GM23338 (cell line): ENCODE results near the gene GPATCH2. TPM values are rescaled to one million over a fixed set of nuclear protein-coding genes. Genes with fewer than 3 reads are reported as not detected.

ENCODE experiments used
- JUNB ChIP-seq: IDR thresholded peaks from one replicate; pipeline ENCODE4 v1.6.1; 2016; ENCODE audit warnings: antibody characterized with exemption; ENCODE audit not compliant: unreplicated experiment
- NANOG ChIP-seq: IDR thresholded peaks from 2 replicates; pipeline ENCODE4 v1.6.1; 2016; ENCODE audit warnings: antibody characterized with exemption, borderline replicate concordance
- STAT1 ChIP-seq: IDR thresholded peaks from one replicate; pipeline ENCODE4 v1.6.1; 2016; ENCODE audit warnings: antibody characterized with exemption; ENCODE audit not compliant: unreplicated experiment
- ZNF114 ChIP-seq: fragments of 250-450 bp; sonication (Bioruptor Pico); IDR thresholded peaks from 2 replicates; pipeline ENCODE4 v1.5.0; 2020; ENCODE audit warnings: mild to moderate bottlenecking, moderate library complexity
- ZNF331 ChIP-seq: fragments of 250-450 bp; sonication (Bioruptor Pico); IDR thresholded peaks from 2 replicates; pipeline ENCODE4 v1.5.0; 2020; ENCODE audit warnings: low read depth, mild to moderate bottlenecking, moderate library complexity
- polyA plus RNA-seq: library from polyadenylated mRNA; unstranded; fragments of >200 nt; fragmentation: Nextera tagmentation; extraction: Ambion mirVana; gene quantifications from 2 replicates; pipeline ENCODE4 v1.2.1, GENCODE V29; 2016
- total RNA-seq: library from RNA; depleted of rRNA; stranded (reverse); fragments of >200 nt; shearing (Covaris generic); gene quantifications from 2 replicates; pipeline ENCODE4 v1.2.3, GENCODE V29; 2014
- TF ChIP-seq, protein P1 (sequence below): fragments of 250-450 bp; sonication (Bioruptor Pico); IDR thresholded peaks from 2 replicates; pipeline ENCODE4 v1.5.0; 2020; ENCODE audit warnings: mild to moderate bottlenecking, moderate library complexity
- TF ChIP-seq, protein P2 (sequence below): IDR thresholded peaks from 2 replicates; pipeline ENCODE4 v1.6.1; 2016; ENCODE audit warnings: antibody characterized with exemption
- TF ChIP-seq, protein P3 (sequence below), 2 experiments: fragments of 200-600 bp in 1 of 2; sonication (generic) in 1 of 2; conservative IDR thresholded peaks; 2 replicates each; pipeline versions ENCODE4 v1.5.1 to v1.6.1; 2016 to 2017; ENCODE audit warnings: antibody characterized with exemption in 2 of 2, low read depth in 2 of 2, mild to moderate bottlenecking in 2 of 2, moderate library complexity in 1 of 2

GPATCH2 gene
- total and polyA plus RNA-seq, 2 experiments from 2014 or later, result 12.3 to 26.7 TPM

DNA sequence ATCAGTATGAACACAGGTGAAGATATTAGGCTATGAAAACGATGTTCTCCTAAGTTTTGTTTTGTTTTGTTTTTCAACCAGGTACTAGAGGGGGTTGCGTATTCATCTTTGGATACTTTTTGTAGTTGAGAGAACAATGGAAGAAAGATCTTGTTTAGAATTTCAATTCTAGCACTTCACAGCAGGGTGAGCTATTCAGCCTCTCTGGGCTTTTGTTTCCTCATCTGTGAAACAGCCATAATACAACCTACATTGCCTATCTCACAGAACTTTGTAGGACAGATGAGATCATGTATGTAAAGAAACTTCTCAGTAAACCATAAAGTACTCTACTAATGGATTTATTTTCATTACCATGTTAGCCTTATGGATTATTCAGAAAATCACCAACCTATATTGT, 199.5 kb downstream of the GPATCH2 start (continued):
- TF ChIP-seq, protein P1, sequence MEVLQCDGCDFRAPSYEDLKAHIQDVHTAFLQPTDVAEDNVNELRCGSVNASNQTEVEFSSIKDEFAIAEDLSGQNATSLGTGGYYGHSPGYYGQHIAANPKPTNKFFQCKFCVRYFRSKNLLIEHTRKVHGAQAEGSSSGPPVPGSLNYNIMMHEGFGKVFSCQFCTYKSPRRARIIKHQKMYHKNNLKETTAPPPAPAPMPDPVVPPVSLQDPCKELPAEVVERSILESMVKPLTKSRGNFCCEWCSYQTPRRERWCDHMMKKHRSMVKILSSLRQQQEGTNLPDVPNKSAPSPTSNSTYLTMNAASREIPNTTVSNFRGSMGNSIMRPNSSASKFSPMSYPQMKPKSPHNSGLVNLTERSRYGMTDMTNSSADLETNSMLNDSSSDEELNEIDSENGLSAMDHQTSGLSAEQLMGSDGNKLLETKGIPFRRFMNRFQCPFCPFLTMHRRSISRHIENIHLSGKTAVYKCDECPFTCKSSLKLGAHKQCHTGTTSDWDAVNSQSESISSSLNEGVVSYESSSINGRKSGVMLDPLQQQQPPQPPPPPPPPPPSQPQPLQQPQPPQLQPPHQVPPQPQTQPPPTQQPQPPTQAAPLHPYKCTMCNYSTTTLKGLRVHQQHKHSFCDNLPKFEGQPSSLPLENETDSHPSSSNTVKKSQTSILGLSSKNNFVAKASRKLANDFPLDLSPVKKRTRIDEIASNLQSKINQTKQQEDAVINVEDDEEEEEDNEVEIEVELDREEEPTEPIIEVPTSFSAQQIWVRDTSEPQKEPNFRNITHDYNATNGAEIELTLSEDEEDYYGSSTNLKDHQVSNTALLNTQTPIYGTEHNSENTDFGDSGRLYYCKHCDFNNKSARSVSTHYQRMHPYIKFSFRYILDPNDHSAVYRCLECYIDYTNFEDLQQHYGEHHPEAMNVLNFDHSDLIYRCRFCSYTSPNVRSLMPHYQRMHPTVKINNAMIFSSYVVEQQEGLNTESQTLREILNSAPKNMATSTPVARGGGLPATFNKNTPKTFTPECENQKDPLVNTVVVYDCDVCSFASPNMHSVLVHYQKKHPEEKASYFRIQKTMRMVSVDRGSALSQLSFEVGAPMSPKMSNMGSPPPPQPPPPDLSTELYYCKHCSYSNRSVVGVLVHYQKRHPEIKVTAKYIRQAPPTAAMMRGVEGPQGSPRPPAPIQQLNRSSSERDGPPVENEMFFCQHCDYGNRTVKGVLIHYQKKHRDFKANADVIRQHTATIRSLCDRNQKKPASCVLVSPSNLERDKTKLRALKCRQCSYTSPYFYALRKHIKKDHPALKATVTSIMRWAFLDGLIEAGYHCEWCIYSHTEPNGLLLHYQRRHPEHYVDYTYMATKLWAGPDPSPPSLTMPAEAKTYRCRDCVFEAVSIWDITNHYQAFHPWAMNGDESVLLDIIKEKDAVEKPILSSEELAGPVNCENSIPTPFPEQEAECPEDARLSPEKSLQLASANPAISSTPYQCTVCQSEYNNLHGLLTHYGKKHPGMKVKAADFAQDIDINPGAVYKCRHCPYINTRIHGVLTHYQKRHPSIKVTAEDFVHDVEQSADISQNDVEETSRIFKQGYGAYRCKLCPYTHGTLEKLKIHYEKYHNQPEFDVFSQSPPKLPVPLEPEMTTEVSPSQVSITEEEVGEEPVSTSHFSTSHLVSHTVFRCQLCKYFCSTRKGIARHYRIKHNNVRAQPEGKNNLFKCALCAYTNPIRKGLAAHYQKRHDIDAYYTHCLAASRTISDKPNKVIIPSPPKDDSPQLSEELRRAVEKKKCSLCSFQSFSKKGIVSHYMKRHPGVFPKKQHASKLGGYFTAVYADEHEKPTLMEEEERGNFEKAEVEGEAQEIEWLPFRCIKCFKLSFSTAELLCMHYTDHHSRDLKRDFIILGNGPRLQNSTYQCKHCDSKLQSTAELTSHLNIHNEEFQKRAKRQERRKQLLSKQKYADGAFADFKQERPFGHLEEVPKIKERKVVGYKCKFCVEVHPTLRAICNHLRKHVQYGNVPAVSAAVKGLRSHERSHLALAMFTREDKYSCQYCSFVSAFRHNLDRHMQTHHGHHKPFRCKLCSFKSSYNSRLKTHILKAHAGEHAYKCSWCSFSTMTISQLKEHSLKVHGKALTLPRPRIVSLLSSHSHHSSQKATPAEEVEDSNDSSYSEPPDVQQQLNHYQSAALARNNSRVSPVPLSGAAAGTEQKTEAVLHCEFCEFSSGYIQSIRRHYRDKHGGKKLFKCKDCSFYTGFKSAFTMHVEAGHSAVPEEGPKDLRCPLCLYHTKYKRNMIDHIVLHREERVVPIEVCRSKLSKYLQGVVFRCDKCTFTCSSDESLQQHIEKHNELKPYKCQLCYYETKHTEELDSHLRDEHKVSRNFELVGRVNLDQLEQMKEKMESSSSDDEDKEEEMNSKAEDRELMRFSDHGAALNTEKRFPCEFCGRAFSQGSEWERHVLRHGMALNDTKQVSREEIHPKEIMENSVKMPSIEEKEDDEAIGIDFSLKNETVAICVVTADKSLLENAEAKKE (CRISPR knock-in tag), result no peak
- TF ChIP-seq, protein P2, sequence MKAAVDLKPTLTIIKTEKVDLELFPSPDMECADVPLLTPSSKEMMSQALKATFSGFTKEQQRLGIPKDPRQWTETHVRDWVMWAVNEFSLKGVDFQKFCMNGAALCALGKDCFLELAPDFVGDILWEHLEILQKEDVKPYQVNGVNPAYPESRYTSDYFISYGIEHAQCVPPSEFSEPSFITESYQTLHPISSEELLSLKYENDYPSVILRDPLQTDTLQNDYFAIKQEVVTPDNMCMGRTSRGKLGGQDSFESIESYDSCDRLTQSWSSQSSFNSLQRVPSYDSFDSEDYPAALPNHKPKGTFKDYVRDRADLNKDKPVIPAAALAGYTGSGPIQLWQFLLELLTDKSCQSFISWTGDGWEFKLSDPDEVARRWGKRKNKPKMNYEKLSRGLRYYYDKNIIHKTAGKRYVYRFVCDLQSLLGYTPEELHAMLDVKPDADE, result no peak
- TF ChIP-seq JUNB (no peak), ZNF331 (CRISPR knock-in tag) (no peak), STAT1 (no peak), NANOG (no peak), ZNF114 (CRISPR knock-in tag) (no peak)
- TF ChIP-seq, protein P3, sequence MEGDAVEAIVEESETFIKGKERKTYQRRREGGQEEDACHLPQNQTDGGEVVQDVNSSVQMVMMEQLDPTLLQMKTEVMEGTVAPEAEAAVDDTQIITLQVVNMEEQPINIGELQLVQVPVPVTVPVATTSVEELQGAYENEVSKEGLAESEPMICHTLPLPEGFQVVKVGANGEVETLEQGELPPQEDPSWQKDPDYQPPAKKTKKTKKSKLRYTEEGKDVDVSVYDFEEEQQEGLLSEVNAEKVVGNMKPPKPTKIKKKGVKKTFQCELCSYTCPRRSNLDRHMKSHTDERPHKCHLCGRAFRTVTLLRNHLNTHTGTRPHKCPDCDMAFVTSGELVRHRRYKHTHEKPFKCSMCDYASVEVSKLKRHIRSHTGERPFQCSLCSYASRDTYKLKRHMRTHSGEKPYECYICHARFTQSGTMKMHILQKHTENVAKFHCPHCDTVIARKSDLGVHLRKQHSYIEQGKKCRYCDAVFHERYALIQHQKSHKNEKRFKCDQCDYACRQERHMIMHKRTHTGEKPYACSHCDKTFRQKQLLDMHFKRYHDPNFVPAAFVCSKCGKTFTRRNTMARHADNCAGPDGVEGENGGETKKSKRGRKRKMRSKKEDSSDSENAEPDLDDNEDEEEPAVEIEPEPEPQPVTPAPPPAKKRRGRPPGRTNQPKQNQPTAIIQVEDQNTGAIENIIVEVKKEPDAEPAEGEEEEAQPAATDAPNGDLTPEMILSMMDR (conservative IDR thresholded peaks at IDR 0.05; ENCODE audit: low read depth in 2 of 2), result no peak
